RWPE2 (cell line): ENCODE results near the gene TMEM126B.
"Not testable (repeated sequence)": the region's sequence is repeated elsewhere in the genome, so short reads cannot be mapped to it uniquely, and the experiment has no call there.

ENCODE experiments used
- ATAC-seq: fragments of 200-7000 bp; cut with Tn5 transposase; 3 replicates; pipeline ENCODE4 v1.9.1; 2021; ENCODE audit warnings: low read depth
- DNase-seq: peaks from one replicate; pipeline ENCODE4 v3.0.0-alpha.2; 2020; ENCODE audit warnings: low spot score
- H3K27ac ChIP-seq: fragments of 450-650 bp; 2 replicates; pipeline ENCODE4 v1.5.1; 2017; ENCODE audit warnings: mild to moderate bottlenecking; ENCODE audit not compliant: poor library complexity, severe bottlenecking
- H3K27me3 ChIP-seq: fragments of 250-450 bp; sonication (Bioruptor Pico); 2 replicates; pipeline ENCODE4 v1.5.1; 2021; ENCODE audit warnings: mild to moderate bottlenecking, moderate library complexity; ENCODE audit not compliant: insufficient read depth, poor library complexity, severe bottlenecking
- H3K36me3 ChIP-seq: fragments of 250-450 bp; sonication (Bioruptor Pico); 2 replicates; pipeline ENCODE4 v1.5.1; 2020; ENCODE audit warnings: low read depth, mild to moderate bottlenecking, moderate library complexity
- H3K4me1 ChIP-seq: fragments of 250-450 bp; sonication (Bioruptor Pico); 2 replicates; pipeline ENCODE4 v1.5.1; 2021; ENCODE audit warnings: mild to moderate bottlenecking, moderate library complexity; ENCODE audit not compliant: insufficient read depth, poor library complexity, severe bottlenecking
- H3K4me3 ChIP-seq: fragments of 250-450 bp; sonication (Bioruptor Pico); 2 replicates; pipeline ENCODE4 v1.5.1; 2021; ENCODE audit warnings: mild to moderate bottlenecking, moderate library complexity; ENCODE audit not compliant: severe bottlenecking
- H3K9me3 ChIP-seq: fragments of 250-450 bp; sonication (Bioruptor Pico); 2 replicates; pipeline ENCODE4 v1.5.1; 2021; ENCODE audit warnings: mild to moderate bottlenecking, moderate library complexity; ENCODE audit not compliant: severe bottlenecking
- TF ChIP-seq, protein P1 (sequence below): fragments of 450-650 bp; IDR thresholded peaks from one replicate; pipeline ENCODE4 v1.5.1; 2017; ENCODE audit warnings: mild to moderate bottlenecking, moderate library complexity; ENCODE audit not compliant: poor library complexity, severe bottlenecking

Gene TMEM126B

DNA sequence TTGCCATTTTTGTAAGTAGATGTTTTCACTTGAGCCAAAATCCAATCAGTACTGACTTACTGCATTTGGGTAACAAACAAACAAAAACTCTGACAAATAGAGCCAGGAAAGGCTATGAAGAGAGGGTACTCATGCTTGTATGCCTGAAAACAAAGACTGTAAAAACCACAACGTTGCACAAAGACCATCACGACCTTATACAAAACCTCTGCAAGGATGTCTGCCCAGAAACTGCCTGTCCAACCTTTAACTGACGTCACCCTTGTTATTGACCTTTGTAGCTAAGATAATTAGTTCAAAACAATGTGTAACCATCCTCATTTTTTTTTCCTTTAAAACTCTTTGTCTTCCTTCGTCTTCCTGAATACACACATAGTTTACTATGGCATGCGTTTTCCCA is 37.3 kb downstream of the TMEM126B start:
- Histone ChIP-seq H3K9me3 (no peaks in the 10 kb centered on the region), H3K4me3 (no peak overlapping the region), H3K27me3 (no peaks in the 10 kb centered on the region), H3K4me1 (peaks cover 9% of the 10 kb centered on the region), H3K27ac (no peak overlapping the region), H3K36me3 (peaks cover 33% of the 10 kb centered on the region)
- no peak for ATAC-seq
- no peak for DNase-seq
- TF ChIP-seq, protein P1, sequence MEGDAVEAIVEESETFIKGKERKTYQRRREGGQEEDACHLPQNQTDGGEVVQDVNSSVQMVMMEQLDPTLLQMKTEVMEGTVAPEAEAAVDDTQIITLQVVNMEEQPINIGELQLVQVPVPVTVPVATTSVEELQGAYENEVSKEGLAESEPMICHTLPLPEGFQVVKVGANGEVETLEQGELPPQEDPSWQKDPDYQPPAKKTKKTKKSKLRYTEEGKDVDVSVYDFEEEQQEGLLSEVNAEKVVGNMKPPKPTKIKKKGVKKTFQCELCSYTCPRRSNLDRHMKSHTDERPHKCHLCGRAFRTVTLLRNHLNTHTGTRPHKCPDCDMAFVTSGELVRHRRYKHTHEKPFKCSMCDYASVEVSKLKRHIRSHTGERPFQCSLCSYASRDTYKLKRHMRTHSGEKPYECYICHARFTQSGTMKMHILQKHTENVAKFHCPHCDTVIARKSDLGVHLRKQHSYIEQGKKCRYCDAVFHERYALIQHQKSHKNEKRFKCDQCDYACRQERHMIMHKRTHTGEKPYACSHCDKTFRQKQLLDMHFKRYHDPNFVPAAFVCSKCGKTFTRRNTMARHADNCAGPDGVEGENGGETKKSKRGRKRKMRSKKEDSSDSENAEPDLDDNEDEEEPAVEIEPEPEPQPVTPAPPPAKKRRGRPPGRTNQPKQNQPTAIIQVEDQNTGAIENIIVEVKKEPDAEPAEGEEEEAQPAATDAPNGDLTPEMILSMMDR, result no peak

DNA sequence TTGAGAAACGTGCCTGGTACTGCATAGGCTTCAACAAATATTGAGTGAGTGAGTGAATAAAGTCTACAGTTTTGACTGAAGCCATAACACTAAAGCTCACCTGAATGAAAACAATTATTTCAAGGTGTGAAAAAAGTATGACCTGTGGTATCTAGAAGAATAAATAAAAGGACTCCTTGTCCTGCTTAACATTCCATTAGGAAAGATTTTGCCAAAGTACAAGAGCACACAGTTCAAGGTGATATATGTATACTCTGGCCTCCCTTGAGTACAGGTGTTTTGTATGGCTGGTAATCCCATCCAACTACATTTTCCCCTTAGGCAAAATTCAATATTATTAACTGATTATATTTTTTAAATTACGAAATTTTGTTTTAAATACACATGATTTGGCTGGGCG is 38.3 kb downstream of the TMEM126B start:
- Histone ChIP-seq H3K4me1 (no peaks in the 10 kb centered on the region), H3K27ac (no peak overlapping the region), H3K27me3 (no peaks in the 10 kb centered on the region), H3K36me3 (peaks cover 23% of the 10 kb centered on the region), H3K9me3 (no peaks in the 10 kb centered on the region), H3K4me3 (no peak overlapping the region)
- TF ChIP-seq, protein P1, result no peak
- no peak for DNase-seq
- no peak for ATAC-seq

DNA sequence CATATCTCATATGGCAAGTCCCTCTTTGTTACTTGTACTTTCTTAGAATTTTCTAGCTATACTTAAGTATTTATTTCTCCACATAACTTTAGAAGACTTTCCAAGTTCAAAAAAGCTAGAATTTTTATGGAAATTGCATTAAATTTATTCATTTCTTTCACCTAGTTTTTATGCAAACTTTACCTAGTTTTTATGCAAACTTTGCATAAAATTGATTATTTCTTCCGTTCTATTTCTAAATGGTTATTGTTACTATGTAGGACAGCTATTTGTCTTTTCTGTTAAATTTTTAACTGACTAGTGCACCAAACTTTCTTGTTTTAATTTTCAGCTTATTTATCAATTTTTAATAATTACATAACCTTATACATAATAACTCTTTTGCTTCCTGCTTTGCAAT is 39.8 kb downstream of the TMEM126B start:
- TF ChIP-seq, protein P1, result no peak

DNA sequence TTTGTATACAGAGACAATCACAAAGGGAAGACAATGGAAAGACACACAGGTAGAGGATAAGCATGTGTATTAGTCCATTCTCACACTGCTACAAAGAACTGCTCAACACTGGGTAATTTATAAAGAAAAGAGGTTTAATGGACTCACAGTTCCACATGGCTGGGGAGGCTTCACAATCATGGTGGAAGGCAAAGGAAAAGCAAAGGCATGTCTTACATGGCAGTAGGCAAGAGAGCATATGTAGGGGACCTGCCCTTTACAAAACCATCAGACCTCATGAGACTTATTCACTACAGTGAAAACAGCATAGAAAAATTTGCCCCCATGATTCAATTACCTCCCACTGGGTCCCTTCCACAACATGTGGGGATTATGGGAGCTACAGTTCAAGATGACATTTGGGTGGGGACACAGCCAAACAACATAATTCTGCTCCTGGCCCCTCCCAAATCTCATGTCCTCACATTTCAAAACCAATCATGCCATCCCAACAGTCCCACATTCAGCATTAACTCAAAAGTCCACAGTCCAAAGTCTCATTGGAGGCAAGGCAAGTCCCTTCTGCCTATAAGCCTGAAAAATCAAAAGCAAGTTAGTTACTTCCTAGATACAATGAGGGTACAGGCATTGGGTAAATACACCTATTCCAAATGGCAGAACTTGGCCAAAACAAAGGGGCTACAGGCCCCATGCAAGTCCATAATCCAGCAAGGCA is 42.7 kb downstream of the TMEM126B start:
- not testable (repeated sequence) for H3K27ac ChIP-seq, H3K27me3 ChIP-seq, DNase-seq, H3K4me3 ChIP-seq, ATAC-seq, H3K9me3 ChIP-seq, H3K36me3 ChIP-seq, H3K4me1 ChIP-seq

More for the DNA sequence above, 39.8 kb downstream of the TMEM126B start:
- H3K4me3 ChIP-seq, result no peak overlapping the region
- no peaks in the 10 kb centered on the region for H3K27me3 ChIP-seq
- no peak overlapping the region for H3K27ac ChIP-seq
- no peak for DNase-seq
- H3K9me3 ChIP-seq, result no peaks in the 10 kb centered on the region
- ATAC-seq, result no peak
- H3K36me3 ChIP-seq, result peaks cover 9% of the 10 kb centered on the region
- H3K4me1 ChIP-seq, result no peaks in the 10 kb centered on the region

DNA sequence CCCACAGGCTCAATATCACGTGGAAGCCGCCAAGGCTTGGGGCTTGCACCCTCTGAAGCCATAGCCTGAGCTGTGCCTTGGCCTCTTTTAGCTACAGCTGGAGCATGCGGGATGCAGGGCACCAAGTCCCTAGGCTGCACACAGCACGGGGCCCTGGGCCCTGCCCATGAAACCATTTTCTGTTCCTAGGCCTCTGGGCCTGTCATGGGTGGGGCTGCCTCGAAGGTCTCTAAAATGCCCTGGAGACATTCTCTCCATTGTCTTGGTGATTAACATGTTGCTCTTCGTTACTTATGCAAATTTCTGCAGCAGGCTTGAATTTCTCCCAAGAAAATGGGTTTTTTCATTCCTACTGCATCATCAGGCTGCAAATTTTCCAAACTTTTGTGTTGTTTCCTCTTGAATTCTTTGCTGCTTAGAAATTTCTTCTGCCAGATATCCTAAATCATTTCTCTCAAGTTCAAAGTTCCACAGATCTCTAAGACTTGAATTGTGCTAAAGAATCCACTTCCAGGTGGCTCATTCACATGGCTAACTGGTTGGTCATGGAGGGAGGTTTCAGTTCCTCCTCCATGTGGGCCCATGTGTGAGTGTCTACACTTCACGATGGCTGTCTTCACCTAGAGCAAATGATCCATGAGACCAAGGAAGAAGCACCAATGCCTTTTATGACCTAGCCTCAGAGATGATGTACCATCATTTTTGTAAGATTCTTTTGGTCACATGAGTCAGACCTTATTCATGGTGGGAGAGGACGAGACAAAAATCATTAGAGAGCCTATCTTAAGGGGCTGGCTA is 43.9 kb downstream of the TMEM126B start:
- ATAC-seq (no peak), DNase-seq (no peak)
- H3K27ac ChIP-seq, result no peak overlapping the region
- TF ChIP-seq, protein P1, result no peak
- H3K4me3 ChIP-seq, result no peak overlapping the region
- no peaks in the 10 kb centered on the region for H3K27me3 ChIP-seq
- no peaks in the 10 kb centered on the region for H3K9me3 ChIP-seq
- no peaks in the 10 kb centered on the region for H3K4me1 ChIP-seq
- no peaks in the 10 kb centered on the region for H3K36me3 ChIP-seq
